HEK293 (cell line): ENCODE measurements around the gene FOSB.

Experiments
- FEZF1 ChIP-seq: fragments of 450-650 bp; formaldehyde crosslinking; IDR thresholded peaks from 2 replicates; pipeline ENCODE4 v1.5.1; 2016; ENCODE audit warnings: missing biosample characterization, missing genetic modification characterization
- PATZ1 ChIP-seq: fragments of 450-650 bp; formaldehyde crosslinking; IDR thresholded peaks from 2 replicates; pipeline ENCODE4 v1.5.1; 2016; ENCODE audit warnings: missing biosample characterization, missing genetic modification characterization
- ZBTB49 ChIP-seq: fragments of 450-650 bp; formaldehyde crosslinking; IDR thresholded peaks from 2 replicates; pipeline ENCODE4 v1.5.1; 2016; ENCODE audit warnings: missing biosample characterization, missing genetic modification characterization, low read depth
- ZFP37 ChIP-seq: fragments of 450-650 bp; formaldehyde crosslinking; IDR thresholded peaks from 2 replicates; pipeline ENCODE4 v1.5.1; 2016; ENCODE audit warnings: missing biosample characterization, missing genetic modification characterization
- ZNF114 ChIP-seq: fragments of 450-650 bp; formaldehyde crosslinking; IDR thresholded peaks from 2 replicates; pipeline ENCODE4 v1.5.0; 2017; ENCODE audit warnings: missing biosample characterization, missing genetic modification characterization
- ZNF292 ChIP-seq: fragments of 450-650 bp; formaldehyde crosslinking; IDR thresholded peaks from 2 replicates; pipeline ENCODE4 v1.5.1; 2016; ENCODE audit warnings: low read depth, missing biosample characterization, missing genetic modification characterization, borderline replicate concordance
- ZNF48 ChIP-seq: fragments of 450-650 bp; formaldehyde crosslinking; IDR thresholded peaks from 2 replicates; pipeline ENCODE4 v1.5.1; 2016; ENCODE audit warnings: missing biosample characterization, missing genetic modification characterization
- ZNF549 ChIP-seq: fragments of 450-650 bp; IDR thresholded peaks from 2 replicates; pipeline ENCODE4 v1.5.1; 2018; ENCODE audit warnings: missing biosample characterization, missing genetic modification characterization, mild to moderate bottlenecking, inconsistent platforms, moderate library complexity
- ZNF76 ChIP-seq: fragments of 450-650 bp; formaldehyde crosslinking; IDR thresholded peaks from 2 replicates; pipeline ENCODE4; 2016; ENCODE audit warnings: low read depth, missing biosample characterization, missing genetic modification characterization, borderline replicate concordance
- ZNF792 ChIP-seq: fragments of 450-650 bp; formaldehyde crosslinking; IDR thresholded peaks from 2 replicates; pipeline ENCODE4 v1.5.1; 2016; ENCODE audit warnings: missing biosample characterization, missing genetic modification characterization
- ZNF843 ChIP-seq: fragments of 450-650 bp; formaldehyde crosslinking; IDR thresholded peaks from 2 replicates; pipeline ENCODE4 v1.5.1; 2016; ENCODE audit warnings: missing biosample characterization, missing genetic modification characterization
- TF ChIP-seq, protein P1 (sequence below): fragments of 450-650 bp; formaldehyde crosslinking; IDR thresholded peaks from 2 replicates; pipeline ENCODE4 v1.5.1; 2016; ENCODE audit warnings: missing biosample characterization, missing genetic modification characterization
- TF ChIP-seq, protein P2 (sequence below): fragments of 450-650 bp; formaldehyde crosslinking; IDR thresholded peaks from 2 replicates; pipeline ENCODE4 v1.5.1; 2016; ENCODE audit warnings: missing biosample characterization, missing genetic modification characterization
- TF ChIP-seq, protein P3 (sequence below): fragments of 450-650 bp; formaldehyde crosslinking; IDR thresholded peaks from 2 replicates; pipeline ENCODE4 v1.5.1; 2016; ENCODE audit warnings: missing biosample characterization, missing genetic modification characterization

- TF ChIP-seq, protein P1, sequence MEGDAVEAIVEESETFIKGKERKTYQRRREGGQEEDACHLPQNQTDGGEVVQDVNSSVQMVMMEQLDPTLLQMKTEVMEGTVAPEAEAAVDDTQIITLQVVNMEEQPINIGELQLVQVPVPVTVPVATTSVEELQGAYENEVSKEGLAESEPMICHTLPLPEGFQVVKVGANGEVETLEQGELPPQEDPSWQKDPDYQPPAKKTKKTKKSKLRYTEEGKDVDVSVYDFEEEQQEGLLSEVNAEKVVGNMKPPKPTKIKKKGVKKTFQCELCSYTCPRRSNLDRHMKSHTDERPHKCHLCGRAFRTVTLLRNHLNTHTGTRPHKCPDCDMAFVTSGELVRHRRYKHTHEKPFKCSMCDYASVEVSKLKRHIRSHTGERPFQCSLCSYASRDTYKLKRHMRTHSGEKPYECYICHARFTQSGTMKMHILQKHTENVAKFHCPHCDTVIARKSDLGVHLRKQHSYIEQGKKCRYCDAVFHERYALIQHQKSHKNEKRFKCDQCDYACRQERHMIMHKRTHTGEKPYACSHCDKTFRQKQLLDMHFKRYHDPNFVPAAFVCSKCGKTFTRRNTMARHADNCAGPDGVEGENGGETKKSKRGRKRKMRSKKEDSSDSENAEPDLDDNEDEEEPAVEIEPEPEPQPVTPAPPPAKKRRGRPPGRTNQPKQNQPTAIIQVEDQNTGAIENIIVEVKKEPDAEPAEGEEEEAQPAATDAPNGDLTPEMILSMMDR = no peak
- TF ChIP-seq ZNF48 (tag by site-specific recombination) (no peak), ZNF843 (no peak), ZNF76 (no peak), ZNF792 (tag by site-specific recombination) (no peak), PATZ1 (tag by site-specific recombination) (no peak), ZBTB49 (no peak), ZNF292 (tag by site-specific recombination) (no peak), ZNF549 (tag by site-specific recombination) (no peak), ZFP37 (no peak), FEZF1 (tag by site-specific recombination) (no peak), ZNF114 (no peak)
- TF ChIP-seq, protein P2, sequence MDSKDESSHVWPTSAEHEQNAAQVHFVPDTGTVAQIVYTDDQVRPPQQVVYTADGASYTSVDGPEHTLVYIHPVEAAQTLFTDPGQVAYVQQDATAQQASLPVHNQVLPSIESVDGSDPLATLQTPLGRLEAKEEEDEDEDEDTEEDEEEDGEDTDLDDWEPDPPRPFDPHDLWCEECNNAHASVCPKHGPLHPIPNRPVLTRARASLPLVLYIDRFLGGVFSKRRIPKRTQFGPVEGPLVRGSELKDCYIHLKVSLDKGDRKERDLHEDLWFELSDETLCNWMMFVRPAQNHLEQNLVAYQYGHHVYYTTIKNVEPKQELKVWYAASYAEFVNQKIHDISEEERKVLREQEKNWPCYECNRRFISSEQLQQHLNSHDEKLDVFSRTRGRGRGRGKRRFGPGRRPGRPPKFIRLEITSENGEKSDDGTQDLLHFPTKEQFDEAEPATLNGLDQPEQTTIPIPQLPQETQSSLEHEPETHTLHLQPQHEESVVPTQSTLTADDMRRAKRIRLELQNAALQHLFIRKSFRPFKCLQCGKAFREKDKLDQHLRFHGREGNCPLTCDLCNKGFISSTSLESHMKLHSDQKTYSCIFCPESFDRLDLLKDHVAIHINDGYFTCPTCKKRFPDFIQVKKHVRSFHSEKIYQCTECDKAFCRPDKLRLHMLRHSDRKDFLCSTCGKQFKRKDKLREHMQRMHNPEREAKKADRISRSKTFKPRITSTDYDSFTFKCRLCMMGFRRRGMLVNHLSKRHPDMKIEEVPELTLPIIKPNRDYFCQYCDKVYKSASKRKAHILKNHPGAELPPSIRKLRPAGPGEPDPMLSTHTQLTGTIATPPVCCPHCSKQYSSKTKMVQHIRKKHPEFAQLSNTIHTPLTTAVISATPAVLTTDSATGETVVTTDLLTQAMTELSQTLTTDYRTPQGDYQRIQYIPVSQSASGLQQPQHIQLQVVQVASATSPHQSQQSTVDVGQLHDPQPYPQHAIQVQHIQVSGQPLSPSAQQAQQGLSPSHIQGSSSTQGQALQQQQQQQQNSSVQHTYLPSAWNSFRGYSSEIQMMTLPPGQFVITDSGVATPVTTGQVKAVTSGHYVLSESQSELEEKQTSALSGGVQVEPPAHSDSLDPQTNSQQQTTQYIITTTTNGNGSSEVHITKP (tag by site-specific recombination) = no peak
- TF ChIP-seq, protein P3, sequence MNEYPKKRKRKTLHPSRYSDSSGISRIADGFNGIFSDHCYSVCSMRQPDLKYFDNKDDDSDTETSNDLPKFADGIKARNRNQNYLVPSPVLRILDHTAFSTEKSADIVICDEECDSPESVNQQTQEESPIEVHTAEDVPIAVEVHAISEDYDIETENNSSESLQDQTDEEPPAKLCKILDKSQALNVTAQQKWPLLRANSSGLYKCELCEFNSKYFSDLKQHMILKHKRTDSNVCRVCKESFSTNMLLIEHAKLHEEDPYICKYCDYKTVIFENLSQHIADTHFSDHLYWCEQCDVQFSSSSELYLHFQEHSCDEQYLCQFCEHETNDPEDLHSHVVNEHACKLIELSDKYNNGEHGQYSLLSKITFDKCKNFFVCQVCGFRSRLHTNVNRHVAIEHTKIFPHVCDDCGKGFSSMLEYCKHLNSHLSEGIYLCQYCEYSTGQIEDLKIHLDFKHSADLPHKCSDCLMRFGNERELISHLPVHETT = no peak
These were observed 43.3 kb downstream of the FOSB start for GRCh38 chr19:45511074-45511473.
